HUDEP-2 (cell line): ENCODE results near the gene CALN1.
"Not testable (repeated sequence)": the region's sequence is repeated elsewhere in the genome, so short reads cannot be mapped to it uniquely, and the experiment has no call there.

Source experiments
- DNase-seq, 76 experiments: peaks; one replicate each; lab custom pipeline; 2025; ENCODE audit not compliant: unreplicated experiment in 76 of 76; lab: John Stamatoyannopoulos, UW

The CALN1 gene

GRCh38 chr7:72003236-72003635 lies 408.9 kb downstream of the CALN1 start:
- DNase-seq: no peak

DNA sequence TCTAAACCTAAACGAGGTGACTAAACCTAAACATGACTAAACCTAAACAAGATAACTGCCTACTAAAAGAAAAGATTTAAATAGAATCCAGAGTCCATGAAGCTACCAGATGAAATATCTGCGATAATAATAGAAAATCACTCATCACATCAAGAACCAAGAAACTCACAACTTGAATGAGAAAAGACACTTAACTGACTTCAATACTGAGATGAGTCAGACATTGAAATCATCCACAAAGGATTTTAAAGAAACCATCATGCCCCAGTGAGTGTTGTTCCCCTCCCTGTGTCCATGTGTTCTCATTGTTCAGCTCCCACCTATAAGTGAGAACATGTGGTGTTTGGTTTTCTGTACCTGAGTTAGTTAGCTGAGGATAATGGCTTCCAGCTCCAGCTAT lies 416.0 kb downstream of the CALN1 start:
- DNase-seq: no peak

- DNase-seq: no peak
These were observed 417.0 kb downstream of the CALN1 start for GRCh38 chr7:71995111-71995510.

GRCh38 chr7:71991586-71991985 lies 420.6 kb downstream of the CALN1 start:
- DNase-seq: no peak

DNA sequence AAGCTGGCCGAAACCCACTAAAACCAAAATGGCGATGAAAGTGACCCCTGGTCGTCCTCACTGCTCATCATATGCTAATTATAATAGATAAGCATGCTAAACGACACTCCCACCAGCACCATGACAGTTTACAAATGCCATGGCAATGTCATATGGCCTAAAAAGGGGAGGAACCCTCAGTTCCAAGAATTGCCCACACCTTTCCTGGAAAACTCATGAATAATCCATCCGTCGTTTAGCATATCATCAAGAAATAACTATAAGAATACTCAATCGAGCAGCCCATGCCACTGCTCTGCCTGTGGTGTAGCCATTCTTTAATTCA lies 422.0 kb downstream of the CALN1 start:
- no peak for DNase-seq

DNA sequence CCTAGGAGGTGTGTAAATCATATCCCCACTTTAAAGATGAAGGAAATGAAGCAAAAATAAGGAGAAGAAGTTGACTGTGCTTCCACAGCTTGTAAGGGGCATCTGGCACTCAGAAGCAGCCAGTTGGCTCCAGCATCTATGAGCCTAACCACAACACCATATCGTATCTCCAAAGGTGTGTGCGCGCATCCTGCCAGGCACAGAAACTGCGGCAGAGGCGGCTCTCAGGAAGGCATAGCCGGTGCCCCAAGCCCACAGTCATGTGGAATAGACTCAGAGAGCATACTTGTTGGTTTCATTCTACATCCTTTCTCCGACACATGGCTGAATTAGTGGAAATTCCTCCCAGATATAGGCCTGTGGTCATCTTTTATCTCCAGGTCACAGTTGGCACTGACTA lies 423.9 kb downstream of the CALN1 start:
- no peak for DNase-seq

DNA sequence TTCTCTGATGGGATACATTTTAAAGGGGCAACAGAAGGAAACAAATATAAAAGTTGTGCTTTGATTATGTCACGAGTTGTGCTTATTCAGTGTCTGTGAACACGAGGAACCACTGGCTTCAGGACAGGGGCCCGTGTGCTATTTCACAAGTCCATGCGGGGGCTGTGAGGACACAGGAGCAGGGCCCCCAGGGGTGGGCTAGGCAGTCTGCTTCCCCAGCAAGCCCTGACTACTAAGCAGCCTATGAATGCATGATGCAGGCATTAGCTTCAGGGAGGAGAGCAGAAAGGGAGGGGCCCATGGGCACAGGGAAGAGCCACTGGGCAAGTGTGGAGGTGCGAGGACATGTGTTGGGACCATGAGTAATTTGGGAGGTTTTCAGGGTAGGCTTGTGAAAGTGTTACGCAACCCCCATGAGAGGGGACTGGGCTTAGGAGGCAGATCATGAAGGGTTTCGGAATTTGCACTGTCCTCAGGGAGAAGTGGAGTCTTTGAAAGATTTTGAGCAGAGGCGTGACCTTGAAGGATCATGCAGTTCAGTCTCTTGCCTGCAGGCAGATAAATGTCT lies 424.9 kb downstream of the CALN1 start:
- DNase-seq: no peak

- DNase-seq: no peak
These were observed 427.8 kb downstream of the CALN1 start for GRCh38 chr7:71984348-71984747.

- no peak for DNase-seq
These were observed 429.3 kb downstream of the CALN1 start for GRCh38 chr7:71982851-71983250.

DNA sequence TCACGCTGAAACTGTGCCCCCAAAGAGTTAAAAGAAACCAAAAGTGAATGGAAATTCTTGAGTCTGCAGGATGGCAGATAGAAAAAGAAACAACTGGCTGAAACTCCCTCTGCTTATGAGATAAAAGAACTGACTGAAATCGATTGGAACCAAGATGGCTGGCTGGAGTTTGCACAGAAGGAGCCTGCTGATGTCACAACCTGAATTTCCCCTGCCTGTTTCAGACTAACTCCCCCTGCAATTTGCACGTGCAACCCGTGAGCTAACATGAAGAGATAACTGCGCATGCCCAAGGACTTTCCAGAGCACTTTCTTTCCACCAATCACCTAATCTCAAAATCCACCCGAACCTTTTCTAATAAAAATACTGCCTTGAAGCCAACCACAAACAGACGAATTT lies 435.5 kb downstream of the CALN1 start:
- no peak for DNase-seq

DNA sequence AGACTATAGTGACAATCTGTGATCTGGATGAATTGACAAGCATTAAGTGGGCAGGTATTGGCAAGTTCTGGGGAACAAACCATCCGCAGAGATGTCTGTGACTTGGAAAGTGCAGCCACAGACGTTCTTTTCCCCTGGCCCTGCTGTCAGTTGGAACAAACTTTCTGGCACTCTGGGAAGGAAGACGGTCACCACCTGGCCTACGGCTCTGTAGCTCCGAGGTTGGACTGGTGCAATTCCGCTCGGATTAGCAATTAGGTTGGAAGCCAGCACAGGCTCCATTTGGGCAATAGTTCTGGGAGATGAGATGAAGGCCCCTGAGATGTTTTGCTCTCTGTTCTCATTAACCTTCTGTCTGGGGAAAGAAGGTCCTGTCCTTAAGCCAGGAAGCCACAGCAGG lies 437.5 kb downstream of the CALN1 start:
- DNase-seq: no peak

DNA sequence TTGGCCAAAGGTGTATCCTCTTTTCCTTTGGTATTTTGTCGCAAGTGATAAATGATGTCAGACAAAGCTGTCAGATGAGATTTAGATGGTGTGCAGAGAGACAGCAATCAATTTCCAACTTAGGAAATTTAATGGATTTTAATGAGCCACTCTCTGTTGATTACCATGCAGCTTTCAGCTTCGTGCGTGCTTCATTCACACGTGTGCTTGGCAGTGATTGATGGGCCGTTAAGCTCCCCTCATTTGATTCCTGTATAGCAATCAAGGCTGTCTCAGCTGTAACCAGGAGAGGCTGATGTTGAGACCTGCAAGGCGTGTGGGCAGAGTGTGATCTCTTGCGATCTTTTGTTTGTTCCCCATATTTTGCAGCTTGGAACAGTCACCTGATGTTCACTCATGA lies 439.6 kb downstream of the CALN1 start:
- DNase-seq: no peak

DNA sequence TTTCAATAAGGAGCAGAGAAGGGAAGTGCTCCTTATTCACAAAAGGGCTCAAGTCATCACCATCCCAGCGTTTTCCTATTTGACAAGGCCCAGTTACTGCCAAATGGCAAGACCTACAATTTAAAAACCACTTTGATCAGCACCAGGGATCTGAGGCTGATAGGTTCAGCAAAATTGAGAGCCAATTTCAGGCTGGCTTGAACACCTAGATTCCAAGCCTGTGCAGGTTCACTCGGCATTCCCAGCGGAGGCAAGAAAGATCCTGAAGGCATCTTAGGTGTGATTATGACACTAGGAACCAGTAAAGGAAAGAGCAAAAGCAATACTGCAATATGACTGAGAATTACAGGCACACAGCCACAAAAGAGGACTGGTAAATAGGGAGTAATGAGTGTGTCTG lies 441.4 kb downstream of the CALN1 start:
- DNase-seq: no peak

GRCh38 chr7:71962636-71963035 lies 449.5 kb downstream of the CALN1 start:
- DNase-seq: no peak

DNA sequence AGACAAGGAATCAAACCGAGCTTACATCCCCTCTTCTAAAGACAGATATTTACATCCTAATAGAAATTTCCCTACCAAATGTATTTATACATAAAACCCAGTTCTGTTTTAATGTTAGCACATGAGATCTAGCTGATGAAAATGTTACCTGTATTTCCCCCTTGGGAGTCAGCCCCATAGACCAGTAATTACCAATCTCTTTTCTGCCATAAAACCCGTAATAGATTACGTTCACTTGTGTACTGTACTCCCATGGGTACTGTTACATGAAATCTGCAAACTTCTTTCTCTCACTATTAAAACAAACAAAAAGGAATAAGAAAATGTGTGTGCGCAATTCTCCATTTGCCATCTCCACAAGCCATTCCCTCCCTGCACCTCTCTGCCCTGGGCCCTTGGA lies 450.9 kb downstream of the CALN1 start:
- DNase-seq: no peak

DNA sequence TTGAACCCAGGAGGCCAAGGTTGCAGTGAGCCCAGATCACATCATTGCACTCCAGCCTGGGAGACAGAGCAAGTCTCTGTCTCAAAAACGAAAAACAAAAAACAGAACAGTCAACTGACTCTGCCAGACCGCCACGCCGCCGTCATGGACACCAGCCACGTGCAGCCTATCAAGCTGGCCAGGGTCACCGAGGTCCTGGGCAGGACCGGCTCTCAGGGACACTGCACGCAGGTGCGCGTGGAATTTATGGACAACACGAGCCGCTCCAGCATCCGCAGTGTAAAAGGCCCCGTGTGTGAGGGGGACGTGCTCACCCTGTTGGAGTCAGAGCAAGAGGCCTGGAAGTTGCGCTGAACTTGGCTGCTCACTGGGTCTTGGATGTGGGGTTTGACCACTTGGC lies 470.0 kb downstream of the CALN1 start:
- no peak for DNase-seq

DNA sequence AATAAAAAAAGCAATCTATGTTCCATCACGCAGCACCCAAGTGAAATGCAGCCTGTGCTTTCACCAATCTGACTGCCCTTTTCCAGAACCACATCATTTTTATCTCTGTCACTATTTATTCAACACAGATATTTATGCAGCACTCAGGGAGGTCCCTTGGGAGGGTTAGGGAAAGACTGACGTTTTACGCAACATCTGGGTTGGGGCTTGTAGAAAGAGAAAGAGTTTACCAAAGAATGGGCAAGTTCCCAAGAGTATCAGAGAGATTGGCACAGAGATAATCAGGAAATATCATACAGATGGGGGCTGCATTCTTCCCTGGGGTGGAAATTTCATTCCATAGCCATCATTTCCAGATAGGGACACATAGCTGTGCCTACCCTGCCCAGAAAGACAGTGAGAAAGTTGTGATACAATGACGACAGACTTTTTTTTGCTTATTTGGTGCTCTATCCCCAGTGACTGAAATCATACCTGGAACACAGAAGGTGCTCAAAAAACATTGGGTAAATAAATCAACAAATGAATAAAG lies 474.2 kb downstream of the CALN1 start:
- no peak for DNase-seq

DNA sequence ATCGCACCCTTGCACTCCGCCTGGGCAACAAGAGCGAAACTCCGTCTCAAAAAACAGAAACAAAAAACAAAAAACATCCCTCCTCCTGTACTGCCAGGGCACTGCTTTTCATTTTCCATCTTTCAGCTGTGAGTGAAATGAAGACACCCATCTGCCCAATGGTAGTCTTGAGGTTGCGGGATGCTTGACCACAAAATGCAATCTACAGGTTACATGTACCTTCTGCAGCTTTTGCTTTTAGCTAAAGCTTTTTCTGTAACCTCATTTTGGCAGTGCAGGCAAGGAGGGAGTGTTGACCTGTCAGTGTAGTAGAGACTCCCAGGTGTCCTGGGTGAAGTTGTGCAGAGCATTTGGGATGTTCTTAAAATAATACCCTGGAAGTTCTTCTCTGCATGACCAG lies 476.5 kb downstream of the CALN1 start:
- DNase-seq: no peak

DNA sequence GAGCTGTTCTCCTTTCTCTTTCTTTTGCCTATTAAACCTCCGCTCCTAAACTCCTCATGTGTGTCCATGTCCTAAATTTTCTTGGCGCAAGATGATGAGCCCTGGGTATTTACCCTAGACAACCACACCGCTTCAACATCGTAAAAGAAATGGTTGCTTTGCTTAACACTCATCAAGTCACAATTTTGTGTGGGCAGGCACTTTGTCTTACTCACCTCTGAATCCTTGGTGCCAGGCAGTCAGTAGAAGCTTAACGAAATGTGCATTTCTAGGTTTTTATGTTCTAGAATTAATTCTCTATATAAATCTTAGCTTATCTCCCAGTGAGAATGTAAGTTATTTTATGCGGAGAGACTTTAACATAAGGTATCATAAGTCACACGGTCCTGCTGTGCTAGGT lies 478.7 kb downstream of the CALN1 start:
- no peak for DNase-seq

- no peak for DNase-seq
These were observed 486.5 kb downstream of the CALN1 start for GRCh38 chr7:71925663-71926062.

GRCh38 chr7:71914204-71914603 lies 497.9 kb downstream of the CALN1 start:
- DNase-seq: not testable (repeated sequence)

DNA sequence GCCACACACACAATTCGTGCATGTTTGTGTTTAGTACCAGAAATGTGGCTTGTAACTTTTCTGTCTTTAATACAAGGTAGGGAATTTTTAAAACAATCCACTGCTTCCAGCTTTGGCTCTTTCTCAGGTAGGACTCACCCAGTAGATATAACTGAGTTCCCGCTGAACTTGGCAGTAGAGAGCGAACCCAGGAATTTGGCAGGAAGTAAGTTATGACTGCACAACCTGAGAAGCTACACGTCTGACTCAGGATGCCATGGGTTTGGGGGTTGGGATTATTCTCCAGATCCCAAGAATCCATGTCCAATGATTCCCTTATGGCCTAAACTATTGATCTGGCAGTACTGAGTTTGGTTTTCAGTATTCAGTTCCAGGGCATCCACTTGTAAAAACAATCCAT lies 499.7 kb downstream of the CALN1 start:
- no peak for DNase-seq

DNA sequence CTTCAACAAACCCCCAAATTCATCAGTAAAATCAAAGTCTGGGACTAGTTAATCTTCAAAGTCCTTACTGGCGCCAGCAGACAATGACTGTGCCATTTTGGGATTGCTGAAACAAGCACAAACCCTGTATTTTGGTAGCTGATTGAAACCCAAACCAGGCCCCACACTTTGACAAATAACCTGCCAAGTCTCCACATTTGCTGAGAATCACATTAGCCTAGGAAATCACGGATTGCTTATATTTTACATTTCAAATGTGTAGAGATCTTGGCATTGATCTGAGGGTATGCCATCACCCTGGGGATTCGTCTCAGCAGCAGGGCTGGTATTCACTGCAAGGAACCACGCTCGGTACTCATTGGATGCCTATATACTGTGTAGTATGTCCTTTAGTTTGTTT lies 501.1 kb downstream of the CALN1 start:
- no peak for DNase-seq
